Stimulated activated CD4-positive, alpha-beta T cell treated with anti-CD3 and anti-CD28 coated beads, Interleukin-2, amount 100 ng/mL, for 24 hours (primary cell): ENCODE results near the gene RANGAP1.

Experiments
- DNase-seq, 2 donors: peaks; one replicate each; pipeline ENCODE4 v3.0.0-alpha.2; 2020

Gene RANGAP1

GRCh38 chr22:41285820-41286638 lies at the start of gene RANGAP1:
RANGAP1 (minus strand) TSS chr22:41286187; CDS start chr22:41281044, 5,143 bp downstream.
- DNase-seq: peak; percentile 97

GRCh38 chr22:41334951-41335635 lies 49.1 kb upstream of the RANGAP1 start:
- DNase-seq: no peak

- DNase-seq: no peak
Observed at GRCh38 chr22:41334215-41334614, 48.2 kb upstream of the RANGAP1 start.

GRCh38 chr22:41333806-41334205 lies 47.8 kb upstream of the RANGAP1 start:
- no peak for DNase-seq

GRCh38 chr22:41332217-41332939 lies 46.4 kb upstream of the RANGAP1 start:
- no peak for DNase-seq

GRCh38 chr22:41330169-41330568 lies 44.2 kb upstream of the RANGAP1 start:
- DNase-seq: no peak

- DNase-seq: no peak
Observed at GRCh38 chr22:41327124-41327523, 41.1 kb upstream of the RANGAP1 start.

GRCh38 chr22:41324821-41325528 lies 39.0 kb upstream of the RANGAP1 start:
- no peak for DNase-seq

GRCh38 chr22:41320416-41321240 lies 34.6 kb upstream of the RANGAP1 start:
- DNase-seq: no peak

GRCh38 chr22:41315586-41315985 lies 29.6 kb upstream of the RANGAP1 start:
- no peak for DNase-seq

- DNase-seq: no peak
Observed at GRCh38 chr22:41314821-41315220, 28.8 kb upstream of the RANGAP1 start.

GRCh38 chr22:41311487-41311886 lies 25.5 kb upstream of the RANGAP1 start:
- DNase-seq: no peak

GRCh38 chr22:41310336-41310735 lies 24.3 kb upstream of the RANGAP1 start:
- DNase-seq: no peak

GRCh38 chr22:41308544-41308947 lies 22.6 kb upstream of the RANGAP1 start:
- no peak for DNase-seq

- DNase-seq: no peak
Observed at GRCh38 chr22:41308054-41308453, 22.1 kb upstream of the RANGAP1 start.

GRCh38 chr22:41305646-41306045 lies 19.7 kb upstream of the RANGAP1 start:
- DNase-seq: no peak

- no peak for DNase-seq
Observed at GRCh38 chr22:41302811-41303210, 16.8 kb upstream of the RANGAP1 start.

GRCh38 chr22:41302021-41302767 lies 16.2 kb upstream of the RANGAP1 start:
- peak in 1 of 2 donors; percentile 18 for DNase-seq

- DNase-seq: peak; percentile 82
Observed at GRCh38 chr22:41301085-41302020, 15.4 kb upstream of the RANGAP1 start, which contains the start of gene ZC3H7B. ZC3H7B (plus strand) TSS chr22:41301525; CDS start chr22:41320661, 19,136 bp downstream.

GRCh38 chr22:41300661-41301060 lies 14.7 kb upstream of the RANGAP1 start:
- no peak for DNase-seq
